HG03095 (cell line): Measurements from ENCODE around the gene AGBL3.
"Not testable (repeated sequence)": the region's sequence is repeated elsewhere in the genome, so short reads cannot be mapped to it uniquely, and the experiment has no call there.

Experiments
- ATAC-seq: cut with Tn5 transposase; IDR thresholded peaks from one replicate; pipeline ENCODE4 v1.9.1; 2021; ENCODE audit warnings: moderate library complexity; ENCODE audit not compliant: unreplicated experiment

The AGBL3 gene

DNA sequence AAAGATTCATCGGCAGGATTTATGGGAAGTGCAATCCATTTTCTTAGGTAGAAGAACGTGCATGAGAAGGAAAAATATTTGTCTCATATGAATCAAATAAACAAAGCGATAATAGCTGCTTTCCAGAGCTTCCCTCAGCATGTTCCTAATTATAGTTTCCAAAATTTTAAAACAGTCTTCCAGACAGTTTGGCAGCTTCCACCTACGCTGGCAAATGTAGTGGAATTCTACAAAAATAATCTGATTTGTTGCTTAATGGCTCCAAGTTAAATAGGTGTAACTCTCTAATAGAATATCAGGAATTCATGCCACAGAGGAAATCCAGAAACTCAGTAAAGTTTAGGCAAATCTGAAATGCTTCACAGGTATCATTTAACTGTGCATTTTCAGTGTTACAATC lies 23.3 kb upstream of the AGBL3 start:
- no peak for ATAC-seq

DNA sequence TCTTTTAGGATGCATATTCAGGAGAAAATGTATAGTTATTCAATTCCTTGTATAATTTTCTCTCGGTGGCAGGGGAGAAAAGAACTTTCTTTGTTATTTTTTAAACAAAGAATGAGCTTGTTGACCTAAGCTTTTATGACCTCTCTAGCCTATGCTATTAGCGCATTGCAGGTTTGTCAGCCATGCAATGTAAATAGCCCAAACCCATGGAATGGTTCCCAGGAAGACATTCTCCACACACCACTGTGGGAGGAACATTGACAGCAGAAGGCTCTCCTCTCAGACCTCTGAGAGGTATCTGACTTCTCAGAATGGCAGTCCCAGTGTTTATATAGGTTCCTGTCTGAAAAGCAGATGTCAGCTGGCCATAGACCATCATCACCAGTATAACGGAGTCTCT lies 19.6 kb upstream of the AGBL3 start:
- no peak for ATAC-seq

DNA sequence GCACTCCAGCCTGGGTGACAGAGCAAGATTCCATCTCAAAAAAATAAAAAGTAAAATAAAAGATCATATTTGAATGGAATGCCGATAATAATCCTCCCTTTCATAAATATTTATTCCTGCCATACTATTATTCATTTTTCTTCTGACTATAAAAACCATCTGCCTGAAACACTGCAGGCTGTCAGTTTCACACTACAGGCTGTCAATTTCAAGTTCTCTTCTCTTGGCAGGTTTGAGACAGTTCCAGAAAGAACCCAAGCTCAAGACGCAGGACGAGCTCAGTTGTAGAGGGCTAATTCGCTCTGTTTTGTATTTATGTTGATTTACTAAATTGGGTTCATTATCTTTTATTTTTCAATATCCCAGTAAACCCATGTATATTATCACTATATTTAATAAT lies 18.2 kb upstream of the AGBL3 start:
- no peak for ATAC-seq

DNA sequence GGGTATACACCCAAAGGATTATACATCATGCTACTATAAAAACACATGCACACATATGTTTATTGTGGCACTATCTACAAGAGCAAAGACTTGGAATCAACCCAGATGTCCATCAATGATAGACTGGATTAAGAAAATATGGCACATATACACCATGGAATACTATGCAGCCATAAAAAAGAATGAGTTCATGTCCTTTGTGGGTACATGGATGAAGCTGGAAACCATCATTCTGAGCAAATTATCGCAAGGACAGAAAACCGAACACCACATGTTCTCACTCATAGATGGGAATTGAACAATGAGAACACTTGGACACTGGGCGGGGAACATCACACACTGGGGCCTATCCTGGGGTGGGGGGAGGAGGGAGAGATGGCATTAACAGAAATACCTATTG lies 4.7 kb upstream of the AGBL3 start:
- not testable (repeated sequence) for ATAC-seq

DNA sequence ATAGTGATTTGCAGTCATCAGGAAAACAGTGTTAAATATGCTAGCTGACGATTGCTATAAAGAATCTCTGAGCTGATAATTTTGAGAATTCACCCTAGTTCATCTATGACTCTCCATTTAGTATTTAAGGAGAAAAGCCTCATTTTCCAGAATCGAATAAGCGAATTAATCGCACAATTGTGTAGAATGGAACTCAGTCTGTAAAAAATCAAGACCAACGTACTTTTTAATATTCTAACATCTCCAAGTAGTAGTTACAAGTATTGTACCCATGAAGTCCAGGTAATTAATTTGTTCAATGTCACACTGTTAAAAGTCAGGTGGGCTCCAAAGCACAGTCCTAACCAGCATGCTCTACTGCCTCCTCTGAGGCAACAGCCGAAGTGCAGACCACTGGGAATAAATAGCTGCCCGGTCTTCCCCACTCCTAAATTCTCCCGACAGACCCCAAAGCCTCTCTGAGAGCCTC lies 380 bp upstream of the AGBL3 start:
- peak; percentile 41 for ATAC-seq

DNA sequence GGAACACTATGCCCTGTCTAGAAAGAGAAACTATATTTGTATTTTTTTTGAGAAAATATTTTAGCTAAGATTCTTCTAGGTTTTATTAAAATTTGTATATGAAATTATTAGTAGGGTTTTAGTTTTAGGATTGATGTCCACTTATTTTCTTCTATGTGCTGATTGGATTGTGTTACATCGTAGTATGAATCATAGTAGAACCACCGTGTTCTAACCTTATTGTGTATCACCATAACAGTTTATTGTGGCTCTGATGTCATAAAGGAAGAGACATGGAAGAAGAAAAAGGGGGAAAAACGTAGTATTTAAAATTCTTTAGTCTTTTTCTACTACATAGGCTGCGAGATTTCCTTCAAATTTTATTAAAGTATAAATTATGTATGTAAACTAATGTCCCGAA lies 1.9 kb downstream of the AGBL3 start:
- ATAC-seq = no peak

DNA sequence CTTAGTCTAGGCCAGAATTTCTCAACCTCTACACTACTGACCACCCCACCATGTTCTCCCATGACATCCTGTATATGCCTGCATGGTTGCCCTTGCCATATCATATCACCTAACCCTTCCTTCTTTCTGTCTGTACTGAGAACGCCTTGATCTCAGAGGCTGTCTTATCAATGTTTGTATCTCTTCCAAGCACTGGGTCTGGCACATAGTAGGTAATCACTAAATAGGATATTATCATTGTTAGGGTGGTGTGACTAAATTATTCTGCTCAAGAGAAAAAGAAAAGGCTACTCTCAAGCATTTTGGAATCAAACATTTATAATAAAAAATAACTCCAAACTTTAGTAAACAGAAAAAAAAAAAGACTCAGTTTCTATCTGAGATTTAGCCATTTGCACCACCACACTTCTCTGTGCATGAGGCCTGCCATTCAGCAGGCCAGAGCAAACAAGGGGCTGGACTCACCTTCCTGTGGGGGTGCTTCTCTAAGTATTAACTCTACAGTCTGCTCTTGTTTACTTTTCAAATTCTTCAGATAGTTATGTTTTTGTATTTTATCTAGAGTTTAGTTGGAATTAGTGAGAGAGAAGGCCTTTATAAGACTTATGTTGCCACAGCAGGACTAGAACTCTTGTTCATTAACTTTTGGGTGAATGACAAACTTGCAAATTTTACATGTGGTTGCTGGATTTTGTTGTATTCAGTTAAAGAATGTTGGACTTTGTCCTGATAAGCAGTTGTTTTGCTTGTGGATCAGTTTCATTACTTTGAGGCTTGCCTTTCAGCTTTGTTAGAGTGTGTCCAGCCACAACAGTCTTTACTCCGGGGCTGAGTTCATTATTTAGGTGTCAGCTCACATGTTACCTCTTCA lies 5.4 kb downstream of the AGBL3 start:
- no peak for ATAC-seq

DNA sequence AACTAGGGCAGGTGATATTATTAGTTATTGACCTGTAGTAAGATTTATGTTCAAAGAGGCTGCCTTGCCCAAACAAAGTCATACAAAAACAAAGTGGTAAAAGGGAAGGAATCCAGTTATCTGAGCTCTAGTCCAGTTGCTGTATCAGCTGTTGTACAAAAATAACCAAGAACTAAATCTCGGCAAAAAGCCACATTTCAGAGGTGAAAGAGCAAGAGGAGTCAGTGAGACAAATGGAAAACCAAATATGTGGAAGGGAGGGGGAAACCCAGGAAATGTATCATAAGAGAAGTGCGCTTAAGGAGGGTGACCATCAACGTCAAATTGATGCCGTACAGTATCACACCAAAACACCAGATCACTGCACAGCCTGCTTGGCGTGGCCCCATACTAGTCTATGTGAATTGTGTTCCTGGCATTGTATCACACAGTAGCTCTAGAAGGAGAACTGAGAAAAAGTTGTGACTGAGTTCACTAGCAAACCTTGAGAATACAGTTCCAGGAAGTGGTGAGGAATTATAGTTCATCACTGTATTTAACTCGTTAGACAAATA lies 6.4 kb downstream of the AGBL3 start:
- peak; percentile 60 for ATAC-seq

DNA sequence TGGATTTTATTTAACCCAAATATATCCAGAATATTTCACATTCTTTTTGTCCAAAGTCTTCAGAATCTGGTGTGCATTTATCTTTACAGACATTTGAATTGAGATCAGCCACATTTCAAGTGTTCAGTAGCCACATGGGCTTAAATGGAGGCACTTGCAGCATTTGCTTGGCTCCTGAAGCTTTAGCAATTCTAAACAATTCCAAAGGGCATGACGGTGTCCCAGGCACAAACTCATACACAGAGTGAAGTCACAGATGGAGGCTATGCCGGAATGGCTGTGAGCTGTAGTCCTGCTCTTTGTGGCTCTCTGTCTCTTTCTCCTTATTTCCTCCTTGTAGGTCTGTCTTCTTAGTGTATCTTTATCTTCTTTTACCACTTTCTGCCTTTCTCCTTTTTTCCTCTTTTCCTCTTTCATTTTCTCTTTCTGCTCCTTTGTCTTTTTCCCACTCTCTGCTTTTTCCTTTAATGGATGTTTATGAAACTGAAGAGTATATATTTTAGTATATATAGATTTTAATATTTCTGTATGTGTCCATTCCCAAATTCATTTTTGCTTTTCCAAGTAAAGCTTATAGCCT lies 7.7 kb downstream of the AGBL3 start:
- ATAC-seq = no peak

DNA sequence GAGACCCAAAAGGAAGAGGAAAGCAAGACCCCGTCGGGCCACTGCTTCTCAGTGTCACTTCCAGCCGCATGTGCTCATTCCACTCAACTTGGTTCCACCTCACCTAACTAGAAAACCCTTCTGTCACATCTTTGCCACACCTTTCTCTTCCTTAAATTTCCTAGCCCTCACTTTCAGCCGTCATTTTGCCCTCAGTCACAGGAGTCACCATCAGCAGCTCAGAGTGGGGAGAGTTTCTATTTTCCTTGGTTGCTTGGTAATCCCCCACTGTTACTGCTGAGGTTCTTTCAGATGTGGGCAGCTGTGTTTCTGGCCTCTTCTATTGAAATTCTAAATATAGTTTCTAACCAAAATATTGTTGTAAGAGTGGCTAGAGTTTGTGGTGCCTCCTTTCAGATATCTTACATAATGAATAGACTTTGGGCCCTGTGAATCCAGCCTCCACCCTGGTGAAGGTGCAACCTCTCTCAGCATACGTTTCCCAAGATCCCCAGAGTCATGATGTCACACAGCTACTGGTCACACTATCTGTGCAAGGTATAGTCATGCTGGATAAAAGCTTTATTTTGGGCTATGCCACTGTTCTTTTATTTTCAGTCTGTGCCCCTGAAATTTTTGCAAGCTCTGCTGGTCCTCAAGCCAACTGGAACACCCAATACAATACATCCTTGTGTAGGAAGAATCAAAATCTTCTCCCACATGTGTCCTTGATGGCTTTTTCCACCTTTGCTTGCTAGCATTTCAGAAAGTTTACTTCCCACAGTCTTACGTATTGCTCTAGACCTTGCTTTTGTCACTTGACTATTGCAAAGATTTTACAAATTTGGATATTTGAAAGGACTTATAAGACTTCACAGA lies 9.2 kb downstream of the AGBL3 start:
- ATAC-seq = peak; percentile 45

DNA sequence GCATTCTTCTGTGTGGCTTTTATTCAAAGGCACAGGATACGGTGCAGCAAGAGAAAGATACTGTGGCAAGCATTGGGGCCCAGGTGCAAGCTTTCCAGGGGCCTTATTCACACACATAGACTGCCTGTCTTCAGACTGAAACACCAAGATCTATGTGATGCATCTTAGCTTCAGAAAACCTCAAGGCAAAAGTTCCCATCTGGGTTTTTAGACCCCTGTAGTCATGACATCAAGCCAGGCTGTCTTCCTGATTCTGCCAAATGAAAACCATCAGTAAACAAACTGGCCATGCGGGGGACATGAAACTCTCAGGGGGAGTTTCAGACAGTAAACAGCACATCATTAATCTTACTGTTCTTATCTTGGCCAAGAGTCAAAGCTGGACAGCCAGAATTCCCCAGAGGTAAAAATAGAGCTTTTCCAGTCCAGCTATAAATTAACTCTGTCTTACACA lies 9.8 kb downstream of the AGBL3 start:
- ATAC-seq = peak; percentile 36

DNA sequence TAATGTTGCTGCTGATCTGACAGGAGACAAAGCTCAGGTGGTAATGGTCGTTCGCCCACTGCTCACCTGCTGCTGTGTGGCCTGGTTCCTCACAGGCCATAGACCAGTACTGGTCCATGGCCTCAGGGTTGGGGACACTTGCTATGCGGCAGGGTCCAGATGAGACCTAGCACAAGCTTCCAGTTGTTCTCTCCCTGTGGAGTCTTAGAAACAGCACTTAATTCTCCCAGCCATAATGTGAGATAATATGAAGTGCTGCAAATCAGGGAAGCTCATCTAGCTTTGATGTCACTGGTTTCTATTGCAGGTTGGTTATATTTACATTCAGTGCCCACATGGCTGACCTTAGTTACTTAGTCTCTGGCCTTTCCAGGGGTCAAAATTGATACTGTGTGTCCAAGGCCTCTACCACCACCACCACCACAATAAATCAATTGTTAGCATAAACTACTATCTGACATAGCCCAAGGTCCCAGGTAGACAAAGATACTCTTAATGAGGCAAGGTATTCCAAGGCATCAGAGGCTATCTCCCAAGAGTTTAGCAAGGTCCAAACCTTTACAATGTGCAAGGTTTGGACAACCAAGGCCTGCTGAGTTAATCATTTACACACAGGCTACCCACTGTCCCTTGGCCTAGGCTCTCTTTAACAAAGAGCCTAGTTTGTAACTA lies 11.0 kb downstream of the AGBL3 start:
- no peak for ATAC-seq

DNA sequence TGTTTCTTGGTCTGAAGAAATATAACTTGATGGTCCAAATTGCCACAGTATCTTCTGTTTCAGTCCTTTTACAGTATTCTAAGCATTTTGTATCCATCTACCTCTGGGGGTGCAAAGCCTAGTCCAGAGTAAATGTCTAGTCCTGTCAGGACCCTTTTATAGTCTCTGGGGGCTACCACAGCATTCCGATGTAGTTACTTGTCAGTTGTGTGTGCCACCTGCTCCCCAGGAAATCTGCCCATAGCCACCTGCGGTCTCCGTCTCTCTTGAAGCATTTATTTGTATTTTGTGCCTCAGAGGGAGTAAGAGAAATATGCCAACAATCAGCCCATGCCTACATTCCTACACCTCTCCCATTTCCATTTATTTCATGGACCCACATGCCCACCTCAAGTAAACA lies 12.8 kb downstream of the AGBL3 start:
- ATAC-seq = no peak

DNA sequence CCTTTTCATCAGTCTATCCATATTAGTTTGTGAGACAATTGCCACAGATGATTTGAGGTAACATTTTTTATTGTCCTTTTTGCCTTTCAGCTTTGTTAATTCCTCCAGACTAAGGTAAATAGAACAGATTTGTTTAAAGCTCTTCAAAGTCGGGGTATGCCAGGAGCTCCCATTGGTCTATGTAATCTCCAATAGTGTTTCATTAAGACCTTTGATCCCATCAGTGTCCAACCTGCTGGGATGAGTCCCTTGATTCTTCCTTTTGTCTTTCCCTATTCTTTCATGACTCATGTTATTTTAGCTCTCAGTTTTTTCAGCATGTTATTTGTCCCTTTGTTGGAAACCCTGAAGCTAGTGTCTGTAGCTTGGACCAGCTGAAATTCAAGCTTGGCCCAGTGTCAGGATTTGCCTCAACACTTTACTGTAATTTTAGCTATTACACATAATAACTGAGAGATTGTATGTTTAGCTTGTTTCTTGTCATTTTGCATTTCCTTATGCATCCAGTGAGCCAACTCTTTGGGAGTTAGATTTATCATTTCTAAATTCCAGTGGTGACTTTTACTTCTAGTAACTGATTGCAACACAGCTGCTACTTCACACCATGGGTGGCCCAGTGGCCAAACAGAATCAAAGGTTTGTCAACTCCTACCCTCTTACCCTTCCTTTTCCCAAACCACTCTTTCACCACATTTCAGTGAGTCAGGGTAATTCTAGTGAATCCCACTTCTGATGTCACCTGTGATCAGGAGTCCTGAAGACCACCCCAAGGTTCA lies 15.3 kb downstream of the AGBL3 start:
- ATAC-seq = no peak

DNA sequence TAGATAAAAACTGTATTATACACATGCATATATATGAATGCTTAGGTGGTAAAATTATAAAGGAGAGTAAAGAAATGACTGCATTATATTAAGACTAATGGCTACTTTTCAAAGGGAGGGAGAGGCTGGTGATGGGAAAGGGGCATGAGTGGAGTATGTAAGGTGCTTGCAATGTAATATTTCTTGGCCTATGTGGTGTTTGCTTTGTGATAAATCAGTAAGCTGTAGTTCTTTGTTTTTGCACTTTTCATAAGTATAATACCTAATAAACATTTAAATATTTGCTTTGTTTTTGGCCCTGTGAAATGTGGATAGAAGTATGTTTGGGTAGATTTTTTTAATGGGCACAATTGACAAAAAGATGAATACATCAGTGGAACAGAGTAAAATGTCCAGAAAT lies 25.9 kb downstream of the AGBL3 start:
- no peak for ATAC-seq

DNA sequence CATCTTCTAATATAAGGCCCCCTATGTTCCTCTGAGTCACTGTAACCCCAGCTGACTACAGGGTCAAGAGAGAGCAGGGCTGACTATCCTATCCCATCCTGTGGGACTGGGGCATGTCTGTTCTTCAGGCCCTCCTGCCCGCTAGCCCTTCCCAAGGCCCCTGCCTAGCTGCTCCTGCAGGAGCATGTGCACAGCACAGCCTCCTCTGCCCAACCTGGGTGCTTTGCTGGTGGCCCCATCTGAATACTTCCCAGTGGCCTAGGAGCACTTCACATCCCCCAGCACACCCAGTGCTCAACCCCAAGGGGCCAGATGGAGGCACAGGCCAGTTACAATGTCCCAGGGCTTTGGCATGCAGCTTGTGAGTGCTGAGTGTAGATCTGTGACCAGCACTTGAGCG lies 37.3 kb downstream of the AGBL3 start:
- no peak for ATAC-seq

DNA sequence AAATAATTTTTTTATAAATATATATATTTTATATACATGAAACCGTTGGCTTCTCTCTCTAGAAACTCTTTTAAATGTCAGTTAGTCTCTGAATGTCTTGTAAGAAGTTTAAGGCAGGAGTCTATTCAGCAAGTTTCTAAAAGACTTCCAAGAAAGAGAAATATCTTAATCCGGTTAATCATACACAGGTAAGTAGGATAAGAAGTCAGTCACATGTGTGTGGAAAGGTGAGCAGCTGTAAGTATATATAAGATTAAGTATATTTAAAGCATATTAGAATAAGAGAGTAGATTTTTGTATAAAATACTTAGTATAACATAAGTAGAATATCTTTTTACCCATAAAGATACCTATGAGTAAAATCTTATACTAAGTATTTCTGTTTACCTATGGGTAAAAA lies 48.9 kb downstream of the AGBL3 start:
- no peak for ATAC-seq

DNA sequence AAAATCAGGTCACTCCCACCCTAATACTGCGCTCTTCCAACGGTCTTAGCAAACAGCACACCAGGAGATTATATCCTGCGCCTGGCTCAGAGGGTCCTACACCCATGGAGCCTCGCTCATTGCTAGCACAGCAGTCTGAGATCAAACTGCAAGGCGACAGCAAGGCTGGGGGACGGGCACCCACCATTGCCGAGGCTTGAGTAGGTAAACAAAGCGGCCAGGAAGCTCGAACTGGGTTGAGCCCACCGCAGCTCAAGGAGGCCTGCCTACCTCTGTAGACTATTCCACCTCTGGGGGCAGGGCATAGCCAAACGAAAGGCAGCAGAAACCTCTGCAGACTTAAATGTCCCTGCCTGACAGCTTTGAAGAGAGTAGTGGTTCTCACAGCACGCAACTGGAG lies 80.7 kb downstream of the AGBL3 start:
- ATAC-seq = not testable (repeated sequence)

DNA sequence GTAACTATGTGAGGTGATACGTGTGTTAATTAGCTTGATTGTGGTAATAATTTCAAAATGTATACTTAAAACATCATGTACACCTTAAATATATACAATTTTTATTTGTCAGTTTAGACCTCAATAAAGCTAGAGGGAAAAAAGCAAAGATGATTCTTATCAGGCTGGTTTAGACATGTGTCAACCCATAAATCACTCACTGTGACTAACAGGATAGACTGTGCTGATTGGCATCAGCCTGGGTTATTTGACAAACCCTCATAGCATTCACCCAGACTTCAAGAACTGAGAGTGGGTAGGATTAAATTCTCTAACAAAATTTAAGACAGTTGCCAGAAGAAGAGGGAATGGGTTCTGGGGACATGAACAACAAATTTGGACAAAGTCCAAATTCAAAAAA lies 87.8 kb downstream of the AGBL3 start:
- no peak for ATAC-seq

DNA sequence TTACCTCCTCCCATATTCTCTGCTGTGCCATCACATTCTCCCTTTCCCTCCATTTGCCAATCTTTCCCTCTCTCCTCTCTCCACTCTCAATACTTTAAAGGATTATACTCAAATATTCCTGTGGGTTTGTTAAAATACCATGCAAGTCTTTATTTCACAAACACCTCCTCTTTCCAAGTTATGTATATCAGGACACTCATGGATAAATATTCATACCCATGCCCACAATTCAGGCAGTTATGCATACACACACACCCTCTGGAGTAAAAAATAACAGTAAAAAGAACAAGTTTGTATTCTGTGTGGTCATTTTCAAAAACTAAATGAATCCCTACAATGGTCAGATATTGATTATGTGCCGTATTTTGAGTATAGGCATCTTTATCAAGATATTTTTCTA lies 88.2 kb downstream of the AGBL3 start:
- ATAC-seq = no peak
